Esophagus squamous epithelium (tissue), 5 donors: ENCODE measurements around the gene TRIOBP. TPM values are rescaled to one million over a fixed set of nuclear protein-coding genes. Genes with fewer than 3 reads are reported as not detected.

ENCODE experiments used
- DNase-seq: peaks from one replicate; lab custom pipeline; 2025; lab: John Stamatoyannopoulos, UW
- H3K27ac ChIP-seq, 4 donors: fragments of 200-600 bp; sonication (generic); one replicate each; pipeline ENCODE4 v1.5.1; 2016 to 2019; ENCODE audit warnings: mild to moderate bottlenecking in 1 of 4
- H3K27me3 ChIP-seq, 4 donors: fragments of 200-600 bp; sonication (generic); 1 replicate in 3 of 4; 2 replicates in 1 of 4; pipeline versions ENCODE4 v1.5.1 to v1.6.0; 2017 to 2021; ENCODE audit warnings: antibody characterized with exemption in 1 of 4
- H3K36me3 ChIP-seq, 3 donors: fragments of 200-600 bp; sonication (generic); one replicate each; pipeline ENCODE4 v1.5.1; 2016 to 2019
- H3K4me1 ChIP-seq, 3 donors: fragments of 200-600 bp; sonication (generic); one replicate each; pipeline ENCODE4 v1.5.1; 2017 to 2019
- H3K4me3 ChIP-seq, 4 donors: fragments of 200-600 bp; sonication (generic); 1 replicate in 3 of 4; 2 replicates in 1 of 4; pipeline ENCODE4 v1.5.1; 2016 to 2019; ENCODE audit warnings: mild to moderate bottlenecking in 2 of 4, moderate library complexity in 1 of 4
- H3K9me3 ChIP-seq, 3 donors: fragments of 200-600 bp; sonication (generic); one replicate each; pipeline ENCODE4 v1.5.1; 2016 to 2019
- CTCF ChIP-seq, 6 experiments: fragments of 450-650 bp in 4 of 6; fragments of 200-600 bp in 2 of 6; sonication (generic) in 2 of 6; IDR thresholded peaks; one replicate each; pipeline ENCODE4 v1.5.1; 2016 to 2019; ENCODE audit warnings: antibody characterized with exemption in 6 of 6, mild to moderate bottlenecking in 4 of 6, moderate library complexity in 4 of 6
- POLR2A ChIP-seq, 4 donors: fragments of 450-650 bp; IDR thresholded peaks; one replicate each; pipeline ENCODE4 v1.6.1; 2017; ENCODE audit warnings: antibody characterized with exemption in 4 of 4, mild to moderate bottlenecking in 4 of 4, moderate library complexity in 3 of 4
- WGBS, 2 donors: methylation state at CpG; one replicate each; pipeline ENCODE4 v1.1.5; 2018; 5-methylcytosine and 5-hydroxymethylcytosine counted together
- intact Hi-C: fragments of 100-400 bp; cut with DNase I; formaldehyde crosslinking; loops from one replicate; pipeline ENCODE4 v1.15.0; 2022
- total RNA-seq, 4 donors: library from RNA; depleted of rRNA; stranded (reverse); fragments of >200 nt; gene quantifications; one replicate each; pipeline ENCODE4 v1.1.0, GENCODE V29; 2016
- donor health status: DM: yes; HTN: yes; CAD: no.

The TRIOBP gene
- total RNA-seq, 4 donors from 2014 or later, result 67.6 to 149 (median 108) TPM

- TF ChIP-seq CTCF (IDR thresholded peaks at IDR 0.05), result no peak
- no peak for TF ChIP-seq POLR2A (IDR thresholded peaks at IDR 0.05)
- H3K4me1 ChIP-seq, result peaks cover 32 to 72% (median 46%) of the 10 kb centered on the region in 3 donors
- H3K9me3 ChIP-seq, result no peaks in the 10 kb centered on the region
- peak overlapping the region; percentile 78 to 95 (median 90) for H3K27ac ChIP-seq
- DNase-seq, result no peak
- intact Hi-C loops, result no loop called here
- 20% methylated on average over 1 of the region's 17 CpGs; no CpG with 5 or more reads in 1 of the 2 donors for WGBS, 2 donors
- peaks cover 0 to 6% (median 0%) of the 10 kb centered on the region in 3 donors for H3K36me3 ChIP-seq
- peak overlapping the region; percentile 24 to 77 (median 51) for H3K4me3 ChIP-seq
- no peaks in the 10 kb centered on the region for H3K27me3 ChIP-seq
Measured at GRCh38 chr22:37675930-37676735, 20.7 kb upstream of the TRIOBP start.

- 0% methylated on average over 1 to 18 of the region's 42 CpGs for WGBS, 2 donors
- peak in 1 of 4 donors; percentile 55 for TF ChIP-seq POLR2A (IDR thresholded peaks at IDR 0.05)
- TF ChIP-seq CTCF (IDR thresholded peaks at IDR 0.05), result no peak
- peaks cover 0 to 6% (median 0%) of the 10 kb centered on the region in 3 donors for H3K36me3 ChIP-seq
- peak overlapping the region; percentile 78 to 95 (median 90) for H3K27ac ChIP-seq
- H3K9me3 ChIP-seq, result no peaks in the 10 kb centered on the region
- DNase-seq, result peak; percentile 71
- no peaks in the 10 kb centered on the region for H3K27me3 ChIP-seq
- peak overlapping the region; percentile 24 to 77 (median 51) for H3K4me3 ChIP-seq
- H3K4me1 ChIP-seq, result peaks cover 32 to 80% (median 50%) of the 10 kb centered on the region in 3 donors
- intact Hi-C loops, result no loop called here
Measured at GRCh38 chr22:37676736-37677492, 19.9 kb upstream of the TRIOBP start.

- H3K27me3 ChIP-seq, result no peaks in the 10 kb centered on the region
- H3K4me1 ChIP-seq, result peaks cover 32 to 78% (median 50%) of the 10 kb centered on the region in 3 donors
- peak overlapping the region; percentile 24 to 77 (median 51) for H3K4me3 ChIP-seq
- intact Hi-C loops, result no loop called here
- TF ChIP-seq CTCF (IDR thresholded peaks at IDR 0.05) (no peak), POLR2A (IDR thresholded peaks at IDR 0.05) (no peak)
- H3K27ac ChIP-seq, result peak overlapping the region; percentile 78 to 95 (median 90)
- H3K9me3 ChIP-seq, result no peaks in the 10 kb centered on the region
- DNase-seq, result no peak
- 35 to 53% methylated on average over 12 to 15 of the region's 15 CpGs for WGBS, 2 donors
- peaks cover 0 to 6% (median 0%) of the 10 kb centered on the region in 3 donors for H3K36me3 ChIP-seq
Measured at GRCh38 chr22:37677493-37677974, 19.3 kb upstream of the TRIOBP start.

- Histone ChIP-seq H3K27me3 (no peaks in the 10 kb centered on the region), H3K36me3 (peaks cover 0 to 6% (median 0%) of the 10 kb centered on the region in 3 donors), H3K9me3 (no peaks in the 10 kb centered on the region), H3K27ac (peak overlapping the region in 2 of 4 donors; percentile 23 to 95), H3K4me3 (no peak overlapping the region), H3K4me1 (peaks cover 32 to 70% (median 44%) of the 10 kb centered on the region in 3 donors)
- no peak for DNase-seq
- no peak for TF ChIP-seq POLR2A (IDR thresholded peaks at IDR 0.05)
- no peak for TF ChIP-seq CTCF (IDR thresholded peaks at IDR 0.05)
- 36% methylated on average over 2 to 5 of the region's 18 CpGs for WGBS, 2 donors
- intact Hi-C loops, result no loop called here
Measured at GRCh38 chr22:37678372-37678771, 18.5 kb upstream of the TRIOBP start.
